Gastrocnemius medialis (tissue), 4 donors: ENCODE results near the gene STAT5A. TPM values are rescaled to one million over a fixed set of nuclear protein-coding genes. Genes with fewer than 3 reads are reported as not detected.

Experiments
- ATAC-seq, 2 donors: fragments of 150-250 bp; one replicate each; pipeline ENCODE4 v1.9.1; 2016
- DNase-seq, 2 donors: peaks; one replicate each; pipeline ENCODE4 v3.0.0-alpha.2; 2019
- H3K27ac ChIP-seq, 4 donors: fragments of 200-600 bp; sonication (generic); 1 replicate in 1 of 4; 2 replicates in 3 of 4; pipeline ENCODE4 v1.5.1; 2016 to 2018; ENCODE audit warnings: mild to moderate bottlenecking in 2 of 4, moderate library complexity in 1 of 4
- H3K27me3 ChIP-seq, 3 donors: fragments of 200-600 bp; sonication (generic) in 2 of 3; 1 replicate in 1 of 3; 2 replicates in 2 of 3; pipeline versions ENCODE4 v1.5.1 to v1.6.0; 2016 to 2019; ENCODE audit warnings: mild to moderate bottlenecking in 1 of 3, moderate library complexity in 1 of 3
- H3K36me3 ChIP-seq, 2 donors: fragments of 200-600 bp; sonication (generic) in 1 of 2; one replicate each; pipeline ENCODE4 v1.5.1; 2017 to 2018
- H3K4me1 ChIP-seq, 2 donors: fragments of 200-600 bp; sonication (generic) in 1 of 2; one replicate each; pipeline ENCODE4 v1.5.1; 2016 to 2017; ENCODE audit warnings: mild to moderate bottlenecking in 2 of 2
- H3K4me3 ChIP-seq, 4 donors: fragments of 200-600 bp; sonication (generic) in 3 of 4; 1 replicate in 1 of 4; 2 replicates in 3 of 4; pipeline ENCODE4 v1.5.1; 2016 to 2019; ENCODE audit warnings: mild to moderate bottlenecking in 2 of 4
- H3K9me3 ChIP-seq, 3 donors: fragments of 200-600 bp; sonication (generic) in 2 of 3; 1 replicate in 1 of 3; 2 replicates in 2 of 3; pipeline ENCODE4 v1.5.1; 2016 to 2019
- CTCF ChIP-seq, 5 experiments: fragments of 450-650 bp in 3 of 5; fragments of 200-600 bp in 2 of 5; sonication (generic) in 2 of 5; IDR thresholded peaks in 4 of 5; conservative IDR thresholded peaks in 1 of 5; 1 replicate in 4 of 5; 2 replicates in 1 of 5; pipeline ENCODE4 v1.5.1; 2016 to 2019; ENCODE audit warnings: antibody characterized with exemption in 5 of 5, mild to moderate bottlenecking in 3 of 5, moderate library complexity in 3 of 5
- POLR2A ChIP-seq, 2 donors: fragments of 450-650 bp; IDR thresholded peaks; one replicate each; pipeline ENCODE4 v1.6.1; 2017; ENCODE audit warnings: antibody characterized with exemption in 2 of 2, mild to moderate bottlenecking in 2 of 2, moderate library complexity in 2 of 2
- in situ Hi-C, 4 donors: fragments of 200-750 bp; cut with MboI; loops; one replicate each; pipeline versions ENCODE4 v1.15.0 to v1.8.0; 2017; ENCODE audit warnings: low sequenced_read_pairs in 4 of 4
- intact Hi-C: fragments of 100-400 bp; cut with DNase I; formaldehyde crosslinking; loops from one replicate; pipeline ENCODE4 v1.15.1; 2023; ENCODE audit warnings: low total_unique reads
- total RNA-seq, 4 donors: library from RNA; depleted of rRNA; stranded (reverse); fragments of >200 nt; gene quantifications; one replicate each; pipeline versions ENCODE4 v1.1.0 to v1.2.3, GENCODE V29; 2016

Gene STAT5A
- total RNA-seq, 4 donors from 2014 or later = 36.0 to 87.0 (median 60.7) TPM

- no peak for ATAC-seq
- peak in 1 of 2 donors; percentile 10 for DNase-seq
- H3K36me3 ChIP-seq = no peaks in the 10 kb centered on the region
- no peaks in the 10 kb centered on the region for H3K27me3 ChIP-seq
- H3K27ac ChIP-seq = peak overlapping the region; percentile 81 to 91 (median 86)
- no peaks in the 10 kb centered on the region for H3K9me3 ChIP-seq
- in situ Hi-C loops = no loop called here
- H3K4me1 ChIP-seq = peaks cover 0 to 15% of the 10 kb centered on the region in 2 donors
- TF ChIP-seq POLR2A (IDR thresholded peaks at IDR 0.05) (no peak), CTCF (IDR thresholded peaks at IDR 0.05 in 4 of 5, conservative IDR thresholded peaks at IDR 0.05 in 1 of 5) (no peak)
- intact Hi-C loops = loop anchor here (5.0 kb wide), 1 partner anchor 97 kb away; the partner anchor contains the start of gene GHDC
- peak overlapping the region in 3 of 4 donors; percentile 51 to 72 (median 65) for H3K4me3 ChIP-seq
Measured at GRCh38 chr17:42289611-42290181, 1.4 kb downstream of the STAT5A start.

GRCh38 chr17:42290577-42290976 is 2.3 kb downstream of the STAT5A start:
- in situ Hi-C loops = no loop called here
- Histone ChIP-seq H3K27ac (peak overlapping the region in 1 of 4 donors; percentile 30), H3K27me3 (no peaks in the 10 kb centered on the region), H3K4me1 (peaks cover 0 to 15% of the 10 kb centered on the region in 2 donors), H3K4me3 (no peak overlapping the region), H3K36me3 (peaks cover 0 to 7% of the 10 kb centered on the region in 2 donors), H3K9me3 (no peaks in the 10 kb centered on the region)
- TF ChIP-seq CTCF (IDR thresholded peaks at IDR 0.05 in 4 of 5, conservative IDR thresholded peaks at IDR 0.05 in 1 of 5) (no peak), POLR2A (IDR thresholded peaks at IDR 0.05) (no peak)
- intact Hi-C loops = no loop called here
- ATAC-seq (no peak), DNase-seq (peak in 1 of 2 donors; percentile 1)

DNA sequence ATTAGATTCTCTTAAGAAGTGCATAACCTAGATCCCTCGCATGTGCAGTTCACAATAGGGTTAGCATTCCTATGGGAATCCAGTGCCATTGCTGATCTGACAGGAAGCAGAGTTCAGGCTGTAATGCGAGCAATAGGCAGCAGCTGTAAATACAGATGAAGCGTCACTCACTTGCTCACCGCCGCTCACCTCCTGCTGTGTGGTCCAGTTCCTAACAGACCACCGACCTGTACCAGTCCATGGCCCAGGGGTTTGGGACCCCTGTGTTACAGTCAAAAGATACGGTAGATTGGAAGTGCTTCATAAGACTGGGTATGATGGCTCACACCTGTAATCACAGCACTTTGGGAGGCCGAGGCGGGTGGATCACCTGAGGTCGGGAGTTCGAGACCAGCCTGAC is 2.8 kb downstream of the STAT5A start:
- Histone ChIP-seq H3K27ac (no peak overlapping the region), H3K36me3 (peaks cover 0 to 12% of the 10 kb centered on the region in 2 donors), H3K27me3 (no peaks in the 10 kb centered on the region), H3K4me1 (peaks cover 0 to 15% of the 10 kb centered on the region in 2 donors), H3K9me3 (no peaks in the 10 kb centered on the region), H3K4me3 (no peak overlapping the region)
- TF ChIP-seq CTCF (IDR thresholded peaks at IDR 0.05 in 4 of 5, conservative IDR thresholded peaks at IDR 0.05 in 1 of 5) (no peak), POLR2A (IDR thresholded peaks at IDR 0.05) (no peak)
- ATAC-seq (no peak), DNase-seq (peak in 1 of 2 donors; percentile 7)
- in situ Hi-C loops = no loop called here
- intact Hi-C loops = no loop called here

- Histone ChIP-seq H3K27me3 (no peaks in the 10 kb centered on the region), H3K36me3 (peaks cover 0 to 40% of the 10 kb centered on the region in 2 donors), H3K27ac (no peak overlapping the region), H3K4me3 (no peak overlapping the region), H3K9me3 (no peaks in the 10 kb centered on the region), H3K4me1 (no peaks in the 10 kb centered on the region)
- in situ Hi-C loops = no loop called here
- DNase-seq (no peak), ATAC-seq (no peak)
- TF ChIP-seq CTCF (IDR thresholded peaks at IDR 0.05 in 4 of 5, conservative IDR thresholded peaks at IDR 0.05 in 1 of 5) = no peak
- TF ChIP-seq POLR2A (IDR thresholded peaks at IDR 0.05) = no peak
- intact Hi-C loops = no loop called here
Measured at GRCh38 chr17:42294469-42295398, 6.4 kb downstream of the STAT5A start.
